Endothelial cell of umbilical vein (primary cell): ENCODE data around the gene PDE11A. TPM values are rescaled to one million over a fixed set of nuclear protein-coding genes. Genes with fewer than 3 reads are reported as not detected.

Experiments used
- BruUV-seq: library from RNA; stranded (reverse); fragments of 400-500 nt; replicated peaks from 2 replicates; lab custom pipeline; 2021; lab: Mats Ljungman, UMichigan
- CTCF ChIA-PET: fragments of 300-600, 350-600 bp; sonication (Branson Sonifier 250); formaldehyde crosslinking; loops from one replicate; lab custom pipeline; 2021; ENCODE audit warnings: antibody characterized with exemption, inconsistent platforms; lab: Charles Lee
- POLR2A ChIA-PET: fragments of 300-600, 350-600 bp; sonication (Branson Sonifier 250); formaldehyde crosslinking; loops from one replicate; lab custom pipeline; 2021; ENCODE audit warnings: antibody characterized with exemption, inconsistent platforms; lab: Charles Lee
- DNase-seq: peaks from one replicate; pipeline ENCODE4 v3.0.0-alpha.2; 2011; ENCODE audit warnings: low read depth, low spot score
- FAIRE-seq: peaks from 2 replicates; lab custom pipeline; 2011; peaks lifted over from hg19 to GRCh38; lab: Jason Lieb, UNC
- H2AFZ ChIP-seq: 2 replicates; pipeline ENCODE4 v1.6.0; 2012; ENCODE audit warnings: low read depth, low read length, control low read depth, inconsistent platforms
- H3K27ac ChIP-seq: 2 replicates; pipeline ENCODE4 v1.5.1; 2011; ENCODE audit warnings: low read depth, mild to moderate bottlenecking, control low read depth, low read length, moderate library complexity; ENCODE audit not compliant: insufficient read depth
- H3K27me3 ChIP-seq, 2 experiments: 2 replicates each; pipeline versions ENCODE4 v1.6.0 to v1.6.1; 2011; ENCODE audit warnings: low read length in 2 of 2, mixed read lengths in 1 of 2; ENCODE audit not compliant: control insufficient read depth in 2 of 2, insufficient read depth in 2 of 2
- H3K36me3 ChIP-seq, 2 experiments: 2 replicates in 1 of 2; 3 replicates in 1 of 2; pipeline ENCODE4 v1.5.1; 2011; ENCODE audit warnings: low read length in 2 of 2, mild to moderate bottlenecking in 1 of 2, moderate library complexity in 1 of 2; ENCODE audit not compliant: control insufficient read depth in 2 of 2, insufficient read depth in 2 of 2; ENCODE audit errors: extremely low read depth in 1 of 2
- H3K4me1 ChIP-seq: 3 replicates; pipeline ENCODE4 v1.5.1; 2011; ENCODE audit warnings: mild to moderate bottlenecking, low read length; ENCODE audit not compliant: control insufficient read depth, insufficient read depth; ENCODE audit errors: extremely low read depth
- H3K4me2 ChIP-seq: 2 replicates; pipeline ENCODE4 v1.6.1; 2011; ENCODE audit warnings: low read length, control low read depth, mixed read lengths; ENCODE audit not compliant: insufficient read depth
- H3K4me3 ChIP-seq, 3 experiments: fragments of 200-600 bp in 1 of 3; sonication (generic), shearing (Covaris generic) in 1 of 3; replicated peaks in 1 of 3; 2 replicates each; pipeline ENCODE4 v1.5.1; 2011 to 2016; ENCODE audit warnings: control low read depth in 3 of 3, low read length in 3 of 3, mild to moderate bottlenecking in 2 of 3, inconsistent platforms in 1 of 3, low read depth in 1 of 3, moderate library complexity in 1 of 3; ENCODE audit not compliant: insufficient read depth in 1 of 3
- H3K79me2 ChIP-seq: 2 replicates; pipeline ENCODE4 v1.6.0; 2012; ENCODE audit warnings: low read length, inconsistent platforms; ENCODE audit not compliant: control insufficient read depth, insufficient read depth
- H3K9ac ChIP-seq: replicated peaks from 2 replicates; pipeline ENCODE3; 2011; ENCODE audit warnings: low read length, control low read depth; ENCODE audit not compliant: insufficient read depth; ENCODE audit errors: extremely low read depth
- H3K9me1 ChIP-seq: replicated peaks from 3 replicates; pipeline ENCODE4 v1.6.0; 2011; ENCODE audit warnings: mild to moderate bottlenecking, low read length; ENCODE audit not compliant: control insufficient read depth, insufficient read depth; ENCODE audit errors: extremely low read depth
- H3K9me3 ChIP-seq: replicated peaks from 2 replicates; pipeline ENCODE4 v1.5.1; 2012; ENCODE audit warnings: low read length, inconsistent platforms; ENCODE audit not compliant: control insufficient read depth, insufficient read depth
- H4K20me1 ChIP-seq: replicated peaks from 2 replicates; pipeline ENCODE3; 2011; ENCODE audit warnings: mild to moderate bottlenecking, low read length; ENCODE audit not compliant: control insufficient read depth, insufficient read depth; ENCODE audit errors: extremely low read depth
- CTCF ChIP-seq, 2 donors: IDR thresholded peaks; 1 replicate in 1 of 2; 2 replicates in 1 of 2; pipeline ENCODE4 v1.5.1; 2011; ENCODE audit warnings: low read length in 2 of 2, mild to moderate bottlenecking in 2 of 2, moderate library complexity in 2 of 2, control low read depth in 1 of 2, inconsistent platforms in 1 of 2, low read depth in 1 of 2; ENCODE audit not compliant: insufficient read depth in 1 of 2; ENCODE audit errors: extremely low read depth in 1 of 2
- EZH2 ChIP-seq: IDR thresholded peaks from 2 replicates; pipeline ENCODE4 v1.6.1; 2012; ENCODE audit warnings: borderline replicate concordance, low read depth, mild to moderate bottlenecking, moderate library complexity, low read length, inconsistent platforms; ENCODE audit not compliant: severe bottlenecking
- FOS ChIP-seq: IDR thresholded peaks from 2 replicates; pipeline ENCODE4 v1.6.1; 2011; ENCODE audit warnings: mild to moderate bottlenecking, low read length, moderate library complexity, borderline replicate concordance; ENCODE audit not compliant: insufficient read depth
- GATA2 ChIP-seq: IDR thresholded peaks from 2 replicates; pipeline ENCODE4 v1.7.0; 2011; ENCODE audit warnings: low read depth, mild to moderate bottlenecking, moderate library complexity, mixed read lengths, low read length; ENCODE audit not compliant: insufficient read length, insufficient read depth
- JUN ChIP-seq: IDR thresholded peaks from 2 replicates; pipeline ENCODE4 v1.6.1; 2011; ENCODE audit warnings: borderline replicate concordance, low read depth; ENCODE audit not compliant: insufficient read length, insufficient read depth
- MAX ChIP-seq: IDR thresholded peaks from 2 replicates; pipeline ENCODE4 v1.6.1; 2011; ENCODE audit not compliant: insufficient read depth, insufficient read length
- MYC ChIP-seq: IDR thresholded peaks from one replicate; pipeline ENCODE4 v1.6.1; 2011; ENCODE audit warnings: mild to moderate bottlenecking, low read depth, low read length
- POLR2A ChIP-seq: IDR thresholded peaks from 2 replicates; pipeline ENCODE4 v1.6.1; 2012; ENCODE audit warnings: low read depth, mild to moderate bottlenecking, control low read depth, low read length
- POLR2AphosphoS5 ChIP-seq: IDR thresholded peaks from 2 replicates; pipeline ENCODE4 v1.6.1; 2012; ENCODE audit warnings: low read depth, mild to moderate bottlenecking, control low read depth, low read length, moderate library complexity; ENCODE audit not compliant: insufficient read depth
- dilution Hi-C: fragments of 300-500 bp; cut with MboI; formaldehyde crosslinking; loops from one replicate; pipeline ENCODE4 v1.15.0; 2019; ENCODE audit warnings: low sequenced_read_pairs; ENCODE audit not compliant: extremely low pct_ligation_motif_present
- intact Hi-C: fragments of 100-400 bp; cut with micrococcal nuclease; formaldehyde crosslinking; loops from one replicate; pipeline ENCODE4 v1.10.0; 2022
- polyA plus RNA-seq, 4 experiments: library from polyadenylated mRNA; depleted of rRNA in 3 of 4; stranded (reverse) in 3 of 4; unstranded in 1 of 4; fragments of >200 nt; gene quantifications; 2 replicates each; pipeline versions ENCODE4 v1.2.1 to v1.2.3, GENCODE V29; 2011 to 2012; ENCODE audit warnings: missing spikeins in 1 of 4
- total RNA-seq: library from RNA; stranded (reverse); gene quantifications from 2 replicates; pipeline ENCODE4 v1.2.3, GENCODE V29; 2021

PDE11A gene
- total and polyA plus RNA-seq, 2 donors (not counting 3 experiments of a cell fraction or from before 2014, with no cell fraction given): 0.07 to 0.51 TPM

- Histone ChIP-seq H3K4me1 (no peaks in the 10 kb centered on the region), H3K79me2 (no peaks in the 10 kb centered on the region), H3K9ac (no peak overlapping the region), H3K27ac (no peak overlapping the region), H3K36me3 (no peaks in the 10 kb centered on the region), H4K20me1 (no peaks in the 10 kb centered on the region), H3K9me1 (no peaks in the 10 kb centered on the region), H3K27me3 (no peaks in the 10 kb centered on the region), H3K4me3 (no peak overlapping the region), H3K9me3 (no peaks in the 10 kb centered on the region), H3K4me2 (no peak overlapping the region), H2AFZ (no peak overlapping the region)
- BruUV-seq: no TSS peak
- ChIA-PET POLR2A (no interaction called here), CTCF (interaction anchor here (0.7 to 1.5 kb wide), 3 partner anchors 10 to 29 kb away, joined by 3 to 7 read pairs (median 3); partner anchors contain the start of genes PDE11A and RBM45)
- TF ChIP-seq POLR2AphosphoS5: no peak
- TF ChIP-seq MAX: no peak
- TF ChIP-seq EZH2: no peak
- no peak for FAIRE-seq
- dilution Hi-C loops (no loop called here), intact Hi-C loops (no loop called here)
- DNase-seq: no peak
These were observed 28.9 kb upstream of the PDE11A start for GRCh38 chr2:178101321-178102079.

GRCh38 chr2:178093471-178093870 is 20.9 kb upstream of the PDE11A start:
- Histone ChIP-seq H3K9ac (no peak overlapping the region), H3K4me1 (no peaks in the 10 kb centered on the region), H3K79me2 (no peaks in the 10 kb centered on the region), H3K9me1 (no peaks in the 10 kb centered on the region), H4K20me1 (no peaks in the 10 kb centered on the region), H3K27me3 (peaks cover 0 to 4% of the 10 kb centered on the region in 2 experiments), H3K36me3 (no peaks in the 10 kb centered on the region), H3K27ac (no peak overlapping the region), H3K4me2 (no peak overlapping the region), H2AFZ (no peak overlapping the region), H3K4me3 (no peak overlapping the region), H3K9me3 (no peaks in the 10 kb centered on the region)
- CTCF ChIA-PET: no interaction called here
- dilution Hi-C loops (no loop called here), intact Hi-C loops (no loop called here)
- FAIRE-seq: no peak
- TF ChIP-seq JUN: no peak
- no peak for TF ChIP-seq MYC
- no peak for TF ChIP-seq EZH2
- no peak for TF ChIP-seq FOS
- TF ChIP-seq POLR2A: no peak
- no peak for TF ChIP-seq GATA2
- TF ChIP-seq CTCF (IDR thresholded peaks at IDR 0.05; ENCODE audit: extremely low read depth in 1 of 2, insufficient read depth in 1 of 2, low read depth in 1 of 2, low read length in 2 of 2): no peak
- no peak for TF ChIP-seq MAX
- TF ChIP-seq POLR2AphosphoS5: no peak
- no TSS peak for BruUV-seq
- POLR2A ChIA-PET: no interaction called here
- no peak for DNase-seq
